Neutrophil (primary cell): ENCODE data around the gene CCDC32.

Experiments
- H3K27ac ChIP-seq: fragments of 200-600 bp; sonication (generic); 2 replicates; pipeline ENCODE4 v1.5.1; 2016; ENCODE audit warnings: mild to moderate bottlenecking, moderate library complexity
- H3K27me3 ChIP-seq: fragments of 200-600 bp; sonication (generic); 2 replicates; pipeline ENCODE4 v1.6.0; 2016; ENCODE audit warnings: mild to moderate bottlenecking
- H3K36me3 ChIP-seq: fragments of 200-600 bp; sonication (generic); 2 replicates; pipeline ENCODE4 v1.5.1; 2017
- H3K4me1 ChIP-seq, 2 experiments: fragments of 200-600 bp in 1 of 2; sonication (generic) in 1 of 2; 1 replicate in 1 of 2; 2 replicates in 1 of 2; pipeline versions ENCODE4 v1.5.1 to v1.6.1; 2013 to 2016; ENCODE audit warnings: low read depth in 1 of 2, low read length in 1 of 2, mild to moderate bottlenecking in 1 of 2, moderate library complexity in 1 of 2; ENCODE audit not compliant: control insufficient read depth in 1 of 2, insufficient read depth in 1 of 2
- H3K4me3 ChIP-seq, 2 experiments: fragments of 200-600 bp in 1 of 2; sonication (generic) in 1 of 2; 1 replicate in 1 of 2; 2 replicates in 1 of 2; pipeline ENCODE4 v1.5.1; 2013 to 2016; ENCODE audit warnings: low read depth in 1 of 2, low read length in 1 of 2, mild to moderate bottlenecking in 1 of 2, moderate library complexity in 1 of 2
- H3K9me3 ChIP-seq: fragments of 200-600 bp; sonication (generic); 2 replicates; pipeline ENCODE4 v1.5.1; 2016
- TF ChIP-seq, protein P1 (sequence below): fragments of 200-600 bp; sonication (generic); IDR thresholded peaks from 2 replicates; pipeline ENCODE4 v1.5.1; 2016; ENCODE audit warnings: antibody characterized with exemption

CCDC32 gene, protein sequence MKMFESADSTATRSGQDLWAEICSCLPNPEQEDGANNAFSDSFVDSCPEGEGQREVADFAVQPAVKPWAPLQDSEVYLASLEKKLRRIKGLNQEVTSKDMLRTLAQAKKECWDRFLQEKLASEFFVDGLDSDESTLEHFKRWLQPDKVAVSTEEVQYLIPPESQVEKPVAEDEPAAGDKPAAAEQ

DNA sequence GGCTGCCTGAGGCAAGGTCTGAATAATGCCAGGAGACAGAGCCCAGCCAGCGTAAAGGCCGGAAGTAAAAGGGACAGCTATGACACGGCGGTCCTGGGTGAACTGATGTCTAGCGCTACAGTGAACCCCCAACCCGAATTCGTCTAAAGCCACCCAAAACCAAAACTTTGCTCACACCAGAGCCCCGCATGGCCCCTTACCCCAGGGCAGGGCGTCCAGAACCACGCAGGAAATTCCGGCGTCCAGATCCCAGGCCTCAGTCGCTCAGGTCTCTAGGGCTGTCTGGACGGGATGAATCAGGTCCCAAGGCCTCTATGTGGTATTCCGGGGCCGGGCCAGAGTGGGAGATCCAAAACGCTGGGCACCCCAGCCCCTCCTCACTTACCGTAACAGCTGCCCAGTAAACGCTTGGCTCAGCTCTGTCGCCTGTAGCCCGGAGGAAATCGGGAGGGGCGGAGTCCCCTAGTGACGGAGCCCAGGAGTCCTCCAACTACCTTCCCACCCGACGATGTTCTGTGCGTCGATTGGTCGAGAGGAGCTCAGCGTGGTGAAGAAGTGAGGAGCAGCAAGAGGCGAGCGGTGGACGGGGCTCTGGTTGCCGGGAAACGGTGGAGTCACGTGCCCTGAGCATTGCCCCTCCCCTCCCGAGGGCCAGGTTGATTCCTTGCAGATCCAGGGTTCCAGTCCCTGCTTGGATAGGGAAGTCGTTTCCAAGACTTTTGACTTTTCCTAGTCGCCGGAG, at the start of gene CCDC32:
CCDC32 (minus strand) TSS at position 452 of the 742 bp plus-strand sequence. CDS start 2,027 bp downstream, outside the sequence.
- Histone ChIP-seq H3K36me3 (peaks cover 4% of the 10 kb centered on the region), H3K9me3 (no peaks in the 10 kb centered on the region), H3K27me3 (peaks cover 24% of the 10 kb centered on the region), H3K27ac (peak within 1 kb of the TSS; percentile 87), H3K4me3 (peak within 1 kb of the TSS; percentile 80 to 99), H3K4me1 (peaks cover 22 to 24% of the 10 kb centered on the region in 2 experiments)
- TF ChIP-seq, protein P1, sequence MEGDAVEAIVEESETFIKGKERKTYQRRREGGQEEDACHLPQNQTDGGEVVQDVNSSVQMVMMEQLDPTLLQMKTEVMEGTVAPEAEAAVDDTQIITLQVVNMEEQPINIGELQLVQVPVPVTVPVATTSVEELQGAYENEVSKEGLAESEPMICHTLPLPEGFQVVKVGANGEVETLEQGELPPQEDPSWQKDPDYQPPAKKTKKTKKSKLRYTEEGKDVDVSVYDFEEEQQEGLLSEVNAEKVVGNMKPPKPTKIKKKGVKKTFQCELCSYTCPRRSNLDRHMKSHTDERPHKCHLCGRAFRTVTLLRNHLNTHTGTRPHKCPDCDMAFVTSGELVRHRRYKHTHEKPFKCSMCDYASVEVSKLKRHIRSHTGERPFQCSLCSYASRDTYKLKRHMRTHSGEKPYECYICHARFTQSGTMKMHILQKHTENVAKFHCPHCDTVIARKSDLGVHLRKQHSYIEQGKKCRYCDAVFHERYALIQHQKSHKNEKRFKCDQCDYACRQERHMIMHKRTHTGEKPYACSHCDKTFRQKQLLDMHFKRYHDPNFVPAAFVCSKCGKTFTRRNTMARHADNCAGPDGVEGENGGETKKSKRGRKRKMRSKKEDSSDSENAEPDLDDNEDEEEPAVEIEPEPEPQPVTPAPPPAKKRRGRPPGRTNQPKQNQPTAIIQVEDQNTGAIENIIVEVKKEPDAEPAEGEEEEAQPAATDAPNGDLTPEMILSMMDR: peak; percentile 31

DNA sequence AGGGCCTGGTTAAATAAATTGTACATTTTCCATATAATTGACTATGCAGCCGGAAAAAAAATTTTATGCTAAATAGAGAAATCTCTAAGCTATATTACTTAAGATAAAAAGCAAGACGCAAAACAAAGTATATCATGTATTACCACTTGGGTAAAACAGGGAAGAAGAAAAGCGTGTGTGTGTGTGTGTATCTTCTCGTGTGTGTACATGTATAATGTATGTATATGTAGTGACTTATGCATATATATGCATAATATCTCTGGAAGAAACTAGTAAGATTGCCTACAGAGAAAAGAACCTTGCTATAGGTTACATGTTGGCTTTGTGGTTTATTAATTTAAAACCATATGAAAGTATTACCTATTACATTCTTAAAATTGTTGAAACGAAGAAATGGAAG, 48.2 kb upstream of the CCDC32 start:
- TF ChIP-seq, protein P1: no peak
- Histone ChIP-seq H3K4me3 (no peak overlapping the region), H3K27me3 (no peaks in the 10 kb centered on the region), H3K9me3 (no peaks in the 10 kb centered on the region), H3K27ac (no peak overlapping the region), H3K4me1 (peaks cover 7 to 8% of the 10 kb centered on the region in 2 experiments), H3K36me3 (peaks cover 16% of the 10 kb centered on the region)

DNA sequence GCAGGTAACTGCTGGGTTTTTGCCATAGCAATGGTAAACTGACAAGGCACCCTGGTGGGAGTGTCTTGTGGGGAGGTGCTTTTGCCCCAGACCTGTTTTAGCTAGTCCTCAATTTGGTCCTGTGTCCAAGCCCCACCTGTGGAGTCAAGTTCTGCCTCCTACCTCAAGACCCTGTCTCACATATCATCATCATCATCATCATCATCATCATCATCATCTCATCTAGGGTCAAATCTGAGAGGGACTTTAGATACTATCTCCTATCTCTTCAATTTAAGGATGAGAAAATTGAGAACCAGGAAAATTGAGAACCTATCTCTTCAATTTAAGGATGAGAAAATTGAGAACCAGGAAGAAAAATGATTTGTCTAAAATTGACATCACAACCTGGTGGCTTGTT, 39.1 kb upstream of the CCDC32 start:
- TF ChIP-seq, protein P1: no peak
- H3K36me3 ChIP-seq: peaks cover 27% of the 10 kb centered on the region

DNA sequence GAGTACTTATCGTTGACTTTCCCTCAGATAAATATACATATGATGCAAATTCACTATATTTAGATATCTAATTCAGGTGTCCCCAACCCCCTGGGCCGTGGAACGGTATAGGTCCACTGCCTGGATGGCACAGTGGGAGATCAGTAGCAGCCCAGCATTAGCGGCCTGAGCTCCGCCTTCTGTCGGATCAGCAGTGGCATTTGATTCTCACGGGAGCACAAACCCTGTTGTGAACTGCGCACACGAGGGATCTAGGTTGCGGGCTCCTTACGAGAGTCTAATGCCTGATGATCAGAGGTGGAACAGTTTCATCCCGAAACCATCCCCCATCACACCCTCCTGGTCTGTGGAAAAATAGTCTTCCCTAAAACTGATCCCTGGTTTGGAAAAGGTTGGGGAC, 36.1 kb upstream of the CCDC32 start:
- H3K27ac ChIP-seq: no peak overlapping the region
- H3K27me3 ChIP-seq: no peaks in the 10 kb centered on the region
- TF ChIP-seq, protein P1: no peak
- no peaks in the 10 kb centered on the region for H3K4me1 ChIP-seq
- no peaks in the 10 kb centered on the region for H3K9me3 ChIP-seq
- peaks cover 10% of the 10 kb centered on the region for H3K36me3 ChIP-seq
- no peak overlapping the region for H3K4me3 ChIP-seq

More for the DNA sequence above, 39.1 kb upstream of the CCDC32 start:
- no peaks in the 10 kb centered on the region for H3K4me1 ChIP-seq
- H3K9me3 ChIP-seq: no peaks in the 10 kb centered on the region
- H3K27ac ChIP-seq: no peak overlapping the region
- H3K4me3 ChIP-seq: no peak overlapping the region
- no peaks in the 10 kb centered on the region for H3K27me3 ChIP-seq

DNA sequence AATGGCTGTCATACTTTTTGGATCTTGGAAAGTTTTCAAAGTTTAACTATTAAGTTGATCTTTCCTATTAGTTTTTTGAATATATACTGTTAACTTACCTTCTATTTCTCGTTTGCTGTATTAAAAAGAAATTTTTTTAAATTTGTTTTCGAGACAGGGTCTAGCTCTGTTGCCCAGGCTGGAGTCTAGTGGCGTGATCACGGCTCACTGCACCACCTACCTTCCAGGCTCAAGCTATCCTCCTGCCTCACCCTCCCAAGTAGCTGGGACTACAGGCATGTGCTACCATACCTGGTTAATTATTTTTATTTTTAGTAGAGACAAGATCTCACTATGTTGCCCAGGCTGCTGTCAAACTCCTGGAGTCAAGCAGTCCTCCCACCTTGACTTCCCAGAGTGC, 33.8 kb upstream of the CCDC32 start:
- peaks cover 14% of the 10 kb centered on the region in 2 experiments for H3K4me1 ChIP-seq
- H3K4me3 ChIP-seq: no peak overlapping the region
- H3K9me3 ChIP-seq: no peaks in the 10 kb centered on the region
- no peaks in the 10 kb centered on the region for H3K36me3 ChIP-seq
- H3K27ac ChIP-seq: no peak overlapping the region
- H3K27me3 ChIP-seq: no peaks in the 10 kb centered on the region
- TF ChIP-seq, protein P1: no peak
